ENCODE results near the gene UNC13B. TPM values are rescaled to one million over a fixed set of nuclear protein-coding genes. Genes with fewer than 3 reads are reported as not detected.

The UNC13B gene
- total and polyA plus RNA-seq, 2 of the 8 experiments (the other 6 are each of a cell fraction or from before 2014, with no cell fraction given), result 23.1 to 51.7 TPM

DNA sequence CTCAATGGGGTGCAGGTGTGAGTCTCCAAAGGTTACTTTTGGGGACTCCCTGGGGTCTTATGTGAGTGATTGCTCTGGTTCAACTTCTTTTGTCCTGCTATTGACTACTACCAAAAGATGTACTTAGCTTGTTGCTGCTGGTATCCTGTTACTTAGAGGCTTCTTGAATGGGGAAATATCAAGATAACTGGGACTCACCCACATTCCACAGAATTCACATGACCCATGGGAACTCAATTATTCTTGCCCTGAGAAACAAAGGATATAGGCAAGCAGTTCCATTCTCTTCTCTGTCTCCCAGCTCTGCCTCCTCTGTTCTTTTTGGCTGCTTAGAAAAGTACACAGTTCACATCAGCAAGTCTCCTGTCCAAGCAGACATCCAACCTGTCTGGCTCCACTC is 105.9 kb downstream of the UNC13B start:
- H3K14ac ChIP-seq (ENCODE audit: insufficient read length), result no peak overlapping the region
- FAIRE-seq (no peak), DNase-seq (ENCODE audit: low read depth in 1 of 2, low spot score in 2 of 2) (no peak)
- no peak overlapping the region for H2BK15ac ChIP-seq (ENCODE audit: low read length)
- H3K9ac ChIP-seq (replicated peaks in 1 of 4; ENCODE audit: extremely low read depth in 1 of 4, low read depth in 3 of 4, low read length in 3 of 4), result no peak overlapping the region; a peak in 1 of 7 replicates
- CTCF ChIA-PET (ENCODE audit: partially characterized antibody), result interaction anchor here (1.3 to 1.7 kb wide), 3 partner anchors 9 to 151 kb away, joined by 3 to 6 read pairs (median 4); no protein-coding TSS in a partner anchor
- no peak overlapping the region for H2BK12ac ChIP-seq (ENCODE audit: low read depth, low read length)
- H3K4me3 ChIP-seq (ENCODE audit: extremely low read depth in 1 of 4, insufficient read depth in 2 of 4, low read depth in 3 of 4, low read length in 4 of 4), result no peak overlapping the region
- no peak overlapping the region for H2BK20ac ChIP-seq (ENCODE audit: low read length)
- H2BK5ac ChIP-seq (ENCODE audit: low read depth, low read length), result no peak overlapping the region
- no peak overlapping the region for H3K23ac ChIP-seq (ENCODE audit: insufficient read length)
- no peak overlapping the region for H3K4me2 ChIP-seq (ENCODE audit: insufficient read depth in 1 of 2, low read depth in 2 of 2, low read length in 2 of 2)
- no peak overlapping the region for H4K8ac ChIP-seq (ENCODE audit: extremely low read depth, insufficient read depth, low read length)
- no peak overlapping the region for H4K5ac ChIP-seq (ENCODE audit: insufficient read length, low read depth, low read length)
- H2AFZ ChIP-seq (ENCODE audit: low read length), result no peak overlapping the region
- H3K4me1 ChIP-seq (replicated peaks in 1 of 4; ENCODE audit: control insufficient read depth in 3 of 4, insufficient read depth in 4 of 4, low read length in 3 of 4), result no peaks in the 10 kb centered on the region
- H4K20me1 ChIP-seq (replicated peaks in 1 of 2; ENCODE audit: control insufficient read depth in 1 of 2, insufficient read depth in 2 of 2, low read length in 2 of 2), result no peaks in the 10 kb centered on the region
- H3K36me3 ChIP-seq (ENCODE audit: control insufficient read depth in 2 of 4, insufficient read depth in 4 of 4, low read length in 3 of 4), result no peaks in the 10 kb centered on the region
- H3K4ac ChIP-seq (replicated peaks; ENCODE audit: insufficient read length, low read depth, low read length), result no peak overlapping the region
- no peak overlapping the region for H2AK5ac ChIP-seq (ENCODE audit: low read depth, low read length)
- POLR2A ChIA-PET (ENCODE audit: partially characterized antibody), result interaction anchor here (0.6 kb wide), 1 partner anchor 237 kb away, joined by 3 read pairs; no protein-coding TSS in a partner anchor
- H3K56ac ChIP-seq (replicated peaks; ENCODE audit: insufficient read length, low read depth, low read length), result no peak overlapping the region
- no peak overlapping the region for H3K18ac ChIP-seq (ENCODE audit: extremely low read depth, low read length)
- H3K79me1 ChIP-seq (ENCODE audit: low read depth, low read length), result no peaks in the 10 kb centered on the region
- no peaks in the 10 kb centered on the region for H3K9me3 ChIP-seq (ENCODE audit: insufficient read depth in 2 of 2, low read depth in 1 of 2, low read length in 1 of 2)
- no peaks in the 10 kb centered on the region for H3K23me2 ChIP-seq (ENCODE audit: low read depth, low read length)
- no peak overlapping the region for H2BK120ac ChIP-seq (replicated peaks; ENCODE audit: low read depth, low read length)
- H3K27me3 ChIP-seq (replicated peaks in 1 of 4; ENCODE audit: control insufficient read depth in 3 of 4, extremely low read depth in 1 of 4, insufficient read depth in 3 of 4, low read length in 3 of 4), result no peaks in the 10 kb centered on the region
- H3K79me2 ChIP-seq (ENCODE audit: control insufficient read depth in 1 of 2, insufficient read depth in 2 of 2, low read length in 2 of 2), result no peaks in the 10 kb centered on the region
- no peak overlapping the region for H3K27ac ChIP-seq (ENCODE audit: low read depth, low read length)
- no peak overlapping the region for H4K91ac ChIP-seq (replicated peaks; ENCODE audit: insufficient read length, low read length)
- TF ChIP-seq SIRT6 (IDR thresholded peaks at IDR 0.05; ENCODE audit: low read length) (no peak), EZH2 (IDR thresholded peaks at IDR 0.05; ENCODE audit: low read depth, low read length, severe bottlenecking) (no peak)
